ENCODE data around the gene SPATA33.
"Not testable (repeated sequence)": the region's sequence is repeated elsewhere in the genome, so short reads cannot be mapped to it uniquely, and the experiment has no call there.

Gene SPATA33

GRCh38 chr16:89629827-89630610 is 27.6 kb upstream of the SPATA33 start:
- no peak for DNase-seq (ENCODE audit: low spot score)

GRCh38 chr16:89633064-89633631 is 24.5 kb upstream of the SPATA33 start:
- no peak for DNase-seq (ENCODE audit: low spot score)

- DNase-seq (ENCODE audit: low spot score) = not testable (repeated sequence)
Observed at GRCh38 chr16:89634463-89635385, 22.9 kb upstream of the SPATA33 start.

- DNase-seq (ENCODE audit: low spot score) = no peak
Observed at GRCh38 chr16:89636663-89637062, 21.0 kb upstream of the SPATA33 start.

- DNase-seq (ENCODE audit: low spot score) = peak; percentile 29
Observed at GRCh38 chr16:89637379-89637778, 20.3 kb upstream of the SPATA33 start.

GRCh38 chr16:89638455-89638854 is 19.2 kb upstream of the SPATA33 start:
- DNase-seq (ENCODE audit: low spot score) = peak; percentile 40

GRCh38 chr16:89639385-89639784 is 18.3 kb upstream of the SPATA33 start:
- DNase-seq (ENCODE audit: low spot score) = no peak

GRCh38 chr16:89641458-89642119 is 16.0 kb upstream of the SPATA33 start:
- DNase-seq (ENCODE audit: low spot score) = no peak

GRCh38 chr16:89642574-89642973 is 15.1 kb upstream of the SPATA33 start:
- no peak for DNase-seq (ENCODE audit: low spot score)

GRCh38 chr16:89643769-89644300 is 13.8 kb upstream of the SPATA33 start:
- peak; percentile 36 for DNase-seq (ENCODE audit: low spot score)

- no peak for DNase-seq (ENCODE audit: low spot score)
Observed at GRCh38 chr16:89645122-89645521, 12.5 kb upstream of the SPATA33 start.

GRCh38 chr16:89646270-89646669 is 11.4 kb upstream of the SPATA33 start:
- no peak for DNase-seq (ENCODE audit: low spot score)

- DNase-seq (ENCODE audit: low spot score) = no peak
Observed at GRCh38 chr16:89646906-89647305, 10.7 kb upstream of the SPATA33 start.

GRCh38 chr16:89651584-89651983 is 6.1 kb upstream of the SPATA33 start:
- DNase-seq (ENCODE audit: low spot score) = no peak

- no peak for DNase-seq (ENCODE audit: low spot score)
Observed at GRCh38 chr16:89653656-89654295, 3.9 kb upstream of the SPATA33 start.

GRCh38 chr16:89655062-89655643 is 2.5 kb upstream of the SPATA33 start:
- no peak for DNase-seq (ENCODE audit: low spot score)

- no peak for DNase-seq (ENCODE audit: low spot score)
Observed at GRCh38 chr16:89656435-89657121, 1.1 kb upstream of the SPATA33 start.

- peak; percentile 21 for DNase-seq (ENCODE audit: low spot score)
Observed at GRCh38 chr16:89658221-89658879, 714 bp downstream of the SPATA33 start.

- no peak for DNase-seq (ENCODE audit: low spot score)
Observed at GRCh38 chr16:89660146-89660545, 2.5 kb downstream of the SPATA33 start.

GRCh38 chr16:89661215-89661614 is 3.6 kb downstream of the SPATA33 start:
- DNase-seq (ENCODE audit: low spot score) = no peak
